SU-DHL-6 (cell line): ENCODE results near the gene ZNF664.

Source experiments
- H2AFZ ChIP-seq: fragments of 200-600 bp; sonication (generic); 2 replicates; pipeline ENCODE4 v1.6.1; 2014; ENCODE audit warnings: low read depth, mild to moderate bottlenecking, moderate library complexity, mixed read lengths, antibody characterized with exemption, low read length; ENCODE audit not compliant: severe bottlenecking
- H3F3A ChIP-seq: fragments of 200-600 bp; shearing (Covaris generic); 2 replicates; pipeline ENCODE4 v1.6.0; 2016; ENCODE audit warnings: antibody characterized with exemption, mild to moderate bottlenecking; ENCODE audit not compliant: insufficient read depth
- H3K27ac ChIP-seq: fragments of 200-600 bp; sonication (generic); 2 replicates; pipeline ENCODE4 v1.5.1; 2016; ENCODE audit warnings: low read depth, mild to moderate bottlenecking, low read length, moderate library complexity, mixed read lengths
- H3K27me3 ChIP-seq: fragments of 200-600 bp; sonication (generic), shearing (Covaris generic); 2 replicates; pipeline ENCODE4 v1.6.0; 2014; ENCODE audit warnings: mild to moderate bottlenecking, low read length
- H3K36me3 ChIP-seq: fragments of 200-600 bp; sonication (generic); 2 replicates; pipeline ENCODE4 v1.6.1; 2014; ENCODE audit warnings: mild to moderate bottlenecking, low read length, mixed read lengths
- H3K4me2 ChIP-seq: fragments of 300-600, 200-600 bp; shearing (Covaris generic), sonication (generic); 2 replicates; pipeline ENCODE4 v1.6.0; 2014; ENCODE audit warnings: low read length, low read depth, mild to moderate bottlenecking; ENCODE audit not compliant: poor library complexity, severe bottlenecking
- H3K4me3 ChIP-seq: fragments of 200-600 bp; sonication (generic); 2 replicates; pipeline ENCODE4 v1.5.1; 2014; ENCODE audit warnings: antibody characterized with exemption, low read length, mild to moderate bottlenecking, mixed read lengths; ENCODE audit not compliant: insufficient read depth, poor library complexity, severe bottlenecking
- H3K79me2 ChIP-seq: fragments of 200-600 bp; sonication (generic); 2 replicates; pipeline ENCODE4 v1.6.1; 2014; ENCODE audit warnings: mild to moderate bottlenecking, low read length, moderate library complexity; ENCODE audit not compliant: insufficient read depth
- H3K9ac ChIP-seq: fragments of 200-600 bp; sonication (generic); 2 replicates; pipeline ENCODE4 v1.7.0; 2014; ENCODE audit warnings: mild to moderate bottlenecking, low read length
- H3K9me2 ChIP-seq: fragments of 200-600 bp; sonication (generic); replicated peaks from 2 replicates; pipeline ENCODE4 v1.6.1; 2014; ENCODE audit warnings: low read length; ENCODE audit not compliant: insufficient read depth
- H3K9me3 ChIP-seq: fragments of 200-600 bp; sonication (generic); 2 replicates; pipeline ENCODE4 v1.6.1; 2014; ENCODE audit warnings: low read length, mixed read lengths; ENCODE audit not compliant: insufficient read depth
- H4K20me1 ChIP-seq: fragments of 200-600 bp; sonication (generic); 2 replicates; pipeline ENCODE4 v1.6.1; 2014; ENCODE audit warnings: low read depth, mild to moderate bottlenecking, antibody characterized with exemption, low read length, moderate library complexity, mixed read lengths
- CTCF ChIP-seq: fragments of 200-600 bp; sonication (generic); IDR thresholded peaks from one replicate; pipeline ENCODE4 v1.5.1; 2017; ENCODE audit warnings: antibody characterized with exemption, mild to moderate bottlenecking, low read length, moderate library complexity; ENCODE audit not compliant: insufficient read depth, poor library complexity, severe bottlenecking
- EZH2phosphoT487 ChIP-seq: fragments of 200-600 bp; sonication (generic), shearing (Covaris generic); conservative IDR thresholded peaks from 2 replicates; pipeline ENCODE4 v1.6.1; 2018; ENCODE audit warnings: mild to moderate bottlenecking, antibody characterized with exemption, low read length, moderate library complexity, mixed read lengths

ZNF664 gene

GRCh38 chr12:123942238-123942653 is 30.8 kb upstream of the ZNF664 start:
- Histone ChIP-seq H3K27me3 (no peaks in the 10 kb centered on the region), H3K79me2 (no peaks in the 10 kb centered on the region), H3K4me3 (no peak overlapping the region), H3K4me2 (no peak overlapping the region), H3K9me2 (no peaks in the 10 kb centered on the region), H3K9ac (no peak overlapping the region), H3K27ac (no peak overlapping the region), H2AFZ (no peak overlapping the region), H3K9me3 (no peaks in the 10 kb centered on the region), H4K20me1 (no peaks in the 10 kb centered on the region), H3F3A (no peaks in the 10 kb centered on the region), H3K36me3 (no peaks in the 10 kb centered on the region)
- TF ChIP-seq EZH2phosphoT487, result no peak
- TF ChIP-seq CTCF, result no peak

- H2AFZ ChIP-seq, result no peak overlapping the region
- no peaks in the 10 kb centered on the region for H4K20me1 ChIP-seq
- H3K9me2 ChIP-seq, result no peaks in the 10 kb centered on the region
- H3K4me3 ChIP-seq, result no peak overlapping the region
- no peaks in the 10 kb centered on the region for H3K27me3 ChIP-seq
- no peak overlapping the region for H3K9ac ChIP-seq
- TF ChIP-seq EZH2phosphoT487 (no peak), CTCF (no peak)
- no peaks in the 10 kb centered on the region for H3K79me2 ChIP-seq
- H3F3A ChIP-seq, result no peaks in the 10 kb centered on the region
- no peak overlapping the region for H3K27ac ChIP-seq
- H3K9me3 ChIP-seq, result no peaks in the 10 kb centered on the region
- H3K36me3 ChIP-seq, result no peaks in the 10 kb centered on the region
- H3K4me2 ChIP-seq, result no peak overlapping the region
Observed at GRCh38 chr12:123942911-123943648, 29.9 kb upstream of the ZNF664 start.

- no peaks in the 10 kb centered on the region for H3K79me2 ChIP-seq
- H3K27ac ChIP-seq, result no peak overlapping the region
- no peak overlapping the region for H3K4me3 ChIP-seq
- no peaks in the 10 kb centered on the region for H4K20me1 ChIP-seq
- no peak overlapping the region for H3K4me2 ChIP-seq
- no peaks in the 10 kb centered on the region for H3K9me2 ChIP-seq
- H3K36me3 ChIP-seq, result no peaks in the 10 kb centered on the region
- H3K9ac ChIP-seq, result no peak overlapping the region
- H3F3A ChIP-seq, result no peaks in the 10 kb centered on the region
- H3K9me3 ChIP-seq, result no peaks in the 10 kb centered on the region
- TF ChIP-seq CTCF, result no peak
- TF ChIP-seq EZH2phosphoT487, result no peak
- no peak overlapping the region for H2AFZ ChIP-seq
- H3K27me3 ChIP-seq, result no peaks in the 10 kb centered on the region
Observed at GRCh38 chr12:123943816-123944215, 29.2 kb upstream of the ZNF664 start.
